ENCODE measurements around the gene DAPK1. TPM values are rescaled to one million over a fixed set of nuclear protein-coding genes. Genes with fewer than 3 reads are reported as not detected.

Gene DAPK1
- total RNA-seq, 1 donor from 2014 or later, result 179 TPM

GRCh38 chr9:87567983-87568382, 70.3 kb downstream of the DAPK1 start:
- no peak for DNase-seq (ENCODE audit: low spot score)

GRCh38 chr9:87568401-87568800, 70.7 kb downstream of the DAPK1 start:
- no peak for DNase-seq (ENCODE audit: low spot score)

GRCh38 chr9:87569008-87569509, 71.4 kb downstream of the DAPK1 start:
- DNase-seq (ENCODE audit: low spot score), result no peak

GRCh38 chr9:87569518-87569917, 71.9 kb downstream of the DAPK1 start:
- no peak for DNase-seq (ENCODE audit: low spot score)

GRCh38 chr9:87570000-87570908, 72.6 kb downstream of the DAPK1 start:
- DNase-seq (ENCODE audit: low spot score), result no peak

GRCh38 chr9:87572719-87573118, 75.1 kb downstream of the DAPK1 start:
- DNase-seq (ENCODE audit: low spot score), result no peak

GRCh38 chr9:87573841-87574342, 76.2 kb downstream of the DAPK1 start:
- DNase-seq (ENCODE audit: low spot score), result no peak

- no peak for DNase-seq (ENCODE audit: low spot score)
Measured at GRCh38 chr9:87577746-87578145, 80.1 kb downstream of the DAPK1 start.

- DNase-seq (ENCODE audit: low spot score), result no peak
Measured at GRCh38 chr9:87578625-87579024, 81.0 kb downstream of the DAPK1 start.

- DNase-seq (ENCODE audit: low spot score), result no peak
Measured at GRCh38 chr9:87579781-87580541, 82.3 kb downstream of the DAPK1 start.

- no peak for DNase-seq (ENCODE audit: low spot score)
Measured at GRCh38 chr9:87580941-87581438, 83.3 kb downstream of the DAPK1 start.

GRCh38 chr9:87581513-87581912, 83.8 kb downstream of the DAPK1 start:
- DNase-seq (ENCODE audit: low spot score), result peak; percentile 43

GRCh38 chr9:87581949-87582637, 84.4 kb downstream of the DAPK1 start:
- DNase-seq (ENCODE audit: low spot score), result no peak

GRCh38 chr9:87584326-87584725, 86.7 kb downstream of the DAPK1 start:
- no peak for DNase-seq (ENCODE audit: low spot score)

GRCh38 chr9:87585123-87585855, 87.6 kb downstream of the DAPK1 start:
- DNase-seq (ENCODE audit: low spot score), result no peak

GRCh38 chr9:87586731-87587355, 89.2 kb downstream of the DAPK1 start:
- DNase-seq (ENCODE audit: low spot score), result no peak

- DNase-seq (ENCODE audit: low spot score), result no peak
Measured at GRCh38 chr9:87587356-87587745, 89.7 kb downstream of the DAPK1 start.

GRCh38 chr9:87587864-87588263, 90.2 kb downstream of the DAPK1 start:
- DNase-seq (ENCODE audit: low spot score), result no peak

- DNase-seq (ENCODE audit: low spot score), result no peak
Measured at GRCh38 chr9:87588339-87588738, 90.7 kb downstream of the DAPK1 start.

GRCh38 chr9:87590996-87591395, 93.3 kb downstream of the DAPK1 start:
- no peak for DNase-seq (ENCODE audit: low spot score)
